RWPE2 (cell line): ENCODE data around the gene TMEM185B.

ENCODE experiments used
- ATAC-seq: fragments of 200-7000 bp; cut with Tn5 transposase; 3 replicates; pipeline ENCODE4 v1.9.1; 2021; ENCODE audit warnings: low read depth
- DNase-seq: peaks from one replicate; pipeline ENCODE4 v3.0.0-alpha.2; 2020; ENCODE audit warnings: low spot score
- H3K27ac ChIP-seq: fragments of 450-650 bp; 2 replicates; pipeline ENCODE4 v1.5.1; 2017; ENCODE audit warnings: mild to moderate bottlenecking; ENCODE audit not compliant: poor library complexity, severe bottlenecking
- H3K27me3 ChIP-seq: fragments of 250-450 bp; sonication (Bioruptor Pico); 2 replicates; pipeline ENCODE4 v1.5.1; 2021; ENCODE audit warnings: mild to moderate bottlenecking, moderate library complexity; ENCODE audit not compliant: insufficient read depth, poor library complexity, severe bottlenecking
- H3K36me3 ChIP-seq: fragments of 250-450 bp; sonication (Bioruptor Pico); 2 replicates; pipeline ENCODE4 v1.5.1; 2020; ENCODE audit warnings: low read depth, mild to moderate bottlenecking, moderate library complexity
- H3K4me1 ChIP-seq: fragments of 250-450 bp; sonication (Bioruptor Pico); 2 replicates; pipeline ENCODE4 v1.5.1; 2021; ENCODE audit warnings: mild to moderate bottlenecking, moderate library complexity; ENCODE audit not compliant: insufficient read depth, poor library complexity, severe bottlenecking
- H3K4me3 ChIP-seq: fragments of 250-450 bp; sonication (Bioruptor Pico); 2 replicates; pipeline ENCODE4 v1.5.1; 2021; ENCODE audit warnings: mild to moderate bottlenecking, moderate library complexity; ENCODE audit not compliant: severe bottlenecking
- H3K9me3 ChIP-seq: fragments of 250-450 bp; sonication (Bioruptor Pico); 2 replicates; pipeline ENCODE4 v1.5.1; 2021; ENCODE audit warnings: mild to moderate bottlenecking, moderate library complexity; ENCODE audit not compliant: severe bottlenecking
- TF ChIP-seq, protein P1 (sequence below): fragments of 450-650 bp; IDR thresholded peaks from one replicate; pipeline ENCODE4 v1.5.1; 2017; ENCODE audit warnings: mild to moderate bottlenecking, moderate library complexity; ENCODE audit not compliant: poor library complexity, severe bottlenecking

Gene TMEM185B

DNA sequence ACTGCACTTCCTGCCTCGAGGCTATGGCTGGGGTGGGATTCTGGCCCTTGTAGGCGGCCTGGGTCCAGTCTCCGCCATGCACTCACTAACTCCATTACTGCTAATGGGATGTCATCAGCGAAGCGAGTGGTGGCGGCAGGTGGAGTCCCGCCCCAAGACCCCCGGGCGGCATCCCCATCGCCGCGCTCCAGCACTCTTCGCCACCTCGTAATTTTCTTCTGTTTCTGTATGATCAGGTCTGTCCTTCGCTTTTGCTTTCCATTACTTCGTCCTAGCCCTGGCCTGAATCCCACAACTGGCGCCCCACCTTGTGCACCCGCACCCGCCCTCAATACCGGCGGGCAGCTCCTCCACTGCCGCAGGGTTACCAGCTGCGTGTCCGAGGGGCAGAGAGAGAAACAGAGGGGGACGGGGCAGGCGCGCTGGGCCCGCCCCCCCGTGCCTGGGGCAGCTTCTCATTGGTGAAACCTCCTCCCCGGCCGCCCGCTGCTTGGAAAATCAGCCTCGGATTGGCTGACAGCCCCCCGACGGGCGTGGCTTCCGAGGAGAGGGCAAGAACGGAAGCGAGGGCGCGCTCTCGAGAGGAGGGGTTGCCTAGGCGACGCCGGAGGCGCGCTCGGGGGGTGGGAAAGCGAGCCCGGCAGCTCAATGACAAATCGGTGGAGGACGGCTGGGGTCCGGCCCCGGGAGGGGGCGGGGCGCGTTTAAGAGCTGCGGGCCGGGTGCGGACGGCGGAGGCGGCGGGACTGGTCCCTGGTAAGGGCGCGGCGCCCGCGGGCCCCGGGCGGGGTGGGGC, 29.2 kb upstream of the TMEM185B start, which contains the start of gene RALB:
TSS of gene RALB (plus strand) at position 628 of the 796 bp plus-strand sequence. CDS start 25,813 bp downstream, outside the sequence.
- Histone ChIP-seq H3K27me3 (no peaks in the 10 kb centered on the region), H3K27ac (peak within 1 kb of the TSS; percentile 81), H3K36me3 (peaks cover 19% of the 10 kb centered on the region; the same call in 1 of the 2 replicates), H3K4me3 (peak within 1 kb of the TSS; percentile 97), H3K4me1 (peaks cover 13% of the 10 kb centered on the region), H3K9me3 (no peaks in the 10 kb centered on the region)
- TF ChIP-seq, protein P1, sequence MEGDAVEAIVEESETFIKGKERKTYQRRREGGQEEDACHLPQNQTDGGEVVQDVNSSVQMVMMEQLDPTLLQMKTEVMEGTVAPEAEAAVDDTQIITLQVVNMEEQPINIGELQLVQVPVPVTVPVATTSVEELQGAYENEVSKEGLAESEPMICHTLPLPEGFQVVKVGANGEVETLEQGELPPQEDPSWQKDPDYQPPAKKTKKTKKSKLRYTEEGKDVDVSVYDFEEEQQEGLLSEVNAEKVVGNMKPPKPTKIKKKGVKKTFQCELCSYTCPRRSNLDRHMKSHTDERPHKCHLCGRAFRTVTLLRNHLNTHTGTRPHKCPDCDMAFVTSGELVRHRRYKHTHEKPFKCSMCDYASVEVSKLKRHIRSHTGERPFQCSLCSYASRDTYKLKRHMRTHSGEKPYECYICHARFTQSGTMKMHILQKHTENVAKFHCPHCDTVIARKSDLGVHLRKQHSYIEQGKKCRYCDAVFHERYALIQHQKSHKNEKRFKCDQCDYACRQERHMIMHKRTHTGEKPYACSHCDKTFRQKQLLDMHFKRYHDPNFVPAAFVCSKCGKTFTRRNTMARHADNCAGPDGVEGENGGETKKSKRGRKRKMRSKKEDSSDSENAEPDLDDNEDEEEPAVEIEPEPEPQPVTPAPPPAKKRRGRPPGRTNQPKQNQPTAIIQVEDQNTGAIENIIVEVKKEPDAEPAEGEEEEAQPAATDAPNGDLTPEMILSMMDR = no peak
- ATAC-seq (peak; percentile 86), DNase-seq (peak; percentile 99)

- TF ChIP-seq, protein P1 = no peak
- Histone ChIP-seq H3K9me3 (no peaks in the 10 kb centered on the region), H3K36me3 (peaks cover 14% of the 10 kb centered on the region; the same call in 1 of the 2 replicates), H3K27me3 (no peaks in the 10 kb centered on the region), H3K4me3 (peak overlapping the region; percentile 97), H3K4me1 (peaks cover 14% of the 10 kb centered on the region), H3K27ac (no peak overlapping the region)
- DNase-seq (no peak), ATAC-seq (no peak)
Measured at GRCh38 chr2:120251880-120252224, 28.7 kb upstream of the TMEM185B start.

- TF ChIP-seq, protein P1 = no peak
- no peaks in the 10 kb centered on the region for H3K27me3 ChIP-seq
- DNase-seq (no peak), ATAC-seq (no peak)
- H3K9me3 ChIP-seq = no peaks in the 10 kb centered on the region
- peaks cover 20% of the 10 kb centered on the region for H3K4me1 ChIP-seq
- H3K27ac ChIP-seq = no peak overlapping the region
- peaks cover 6% of the 10 kb centered on the region; the same call in 1 of the 2 replicates for H3K36me3 ChIP-seq
- H3K4me3 ChIP-seq = no peak overlapping the region
Measured at GRCh38 chr2:120251078-120251477, 27.9 kb upstream of the TMEM185B start.

DNA sequence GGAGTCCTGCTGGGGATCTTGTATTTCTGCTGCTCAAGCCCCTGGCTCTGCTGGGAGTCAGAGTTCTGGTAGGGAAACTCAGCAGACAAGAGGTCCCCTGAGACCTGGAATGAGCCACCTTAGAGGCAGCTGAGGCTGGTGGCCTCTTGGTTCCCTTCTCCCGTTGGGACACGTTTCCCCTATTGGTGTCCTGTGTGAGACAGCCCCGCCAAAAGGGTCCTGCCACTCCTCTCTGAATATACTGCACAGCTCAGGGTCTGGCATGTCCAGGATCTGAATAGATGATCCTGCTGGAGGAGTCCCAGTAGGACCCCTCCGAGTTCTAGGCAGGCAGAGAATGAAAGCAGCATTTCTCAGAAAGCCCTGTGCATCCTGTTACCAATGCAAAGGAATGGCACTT, 27.4 kb upstream of the TMEM185B start:
- TF ChIP-seq, protein P1 = no peak
- H3K9me3 ChIP-seq = no peaks in the 10 kb centered on the region
- H3K36me3 ChIP-seq = peaks cover 6% of the 10 kb centered on the region; the same call in 1 of the 2 replicates
- DNase-seq (no peak), ATAC-seq (no peak)
- H3K27me3 ChIP-seq = no peaks in the 10 kb centered on the region
- H3K4me1 ChIP-seq = peaks cover 25% of the 10 kb centered on the region
- no peak overlapping the region for H3K4me3 ChIP-seq
- no peak overlapping the region for H3K27ac ChIP-seq

- H3K4me3 ChIP-seq = no peak overlapping the region
- ATAC-seq = no peak
- no peaks in the 10 kb centered on the region for H3K36me3 ChIP-seq
- peaks cover 21% of the 10 kb centered on the region for H3K4me1 ChIP-seq
- DNase-seq = no peak
- H3K27ac ChIP-seq = no peak overlapping the region
- no peaks in the 10 kb centered on the region for H3K9me3 ChIP-seq
- H3K27me3 ChIP-seq = no peaks in the 10 kb centered on the region
- TF ChIP-seq, protein P1 = no peak
Measured at GRCh38 chr2:120247851-120248250, 24.7 kb upstream of the TMEM185B start.
